H1 (cell line): ENCODE measurements around the gene MCUR1. TPM values are rescaled to one million over a fixed set of nuclear protein-coding genes. Genes with fewer than 3 reads are reported as not detected.

Experiments
- CTCF ChIA-PET: fragments of 300-600 bp; sonication (Branson Sonifier 250); formaldehyde crosslinking; loops from one replicate; lab custom pipeline; 2021; ENCODE audit not compliant: partially characterized antibody; lab: Charles Lee
- POLR2A ChIA-PET: fragments of 300-600 bp; sonication (Branson Sonifier 250); formaldehyde crosslinking; loops from one replicate; lab custom pipeline; 2021; ENCODE audit warnings: inconsistent platforms; ENCODE audit not compliant: partially characterized antibody; lab: Charles Lee
- DNase-seq, 2 experiments: peaks; one replicate each; pipeline versions ENCODE4 v3.0.0 to v3.0.0-alpha.2; 2010 to 2022; ENCODE audit warnings: low spot score in 2 of 2, low read depth in 1 of 2, mixed read lengths in 1 of 2
- FAIRE-seq: peaks from 2 replicates; lab custom pipeline; 2011; peaks lifted over from hg19 to GRCh38; lab: Jason Lieb, UNC
- H2AFZ ChIP-seq: 2 replicates; pipeline ENCODE4 v1.8.1; 2012; ENCODE audit warnings: low read length, inconsistent platforms
- H2AK5ac ChIP-seq: 2 replicates; pipeline ENCODE4 v1.6.1; 2013; ENCODE audit warnings: low read depth, low read length
- H2BK120ac ChIP-seq: replicated peaks from 2 replicates; pipeline ENCODE3; 2013; ENCODE audit warnings: low read depth, low read length, inconsistent platforms
- H2BK12ac ChIP-seq: 2 replicates; pipeline ENCODE4 v1.6.1; 2013; ENCODE audit warnings: low read depth, low read length
- H2BK15ac ChIP-seq: 2 replicates; pipeline ENCODE4 v1.6.1; 2013; ENCODE audit warnings: low read length
- H2BK20ac ChIP-seq: 2 replicates; pipeline ENCODE4 v1.6.1; 2013; ENCODE audit warnings: low read length
- H2BK5ac ChIP-seq: 2 replicates; pipeline ENCODE4 v1.6.1; 2013; ENCODE audit warnings: low read depth, low read length
- H3K14ac ChIP-seq: 2 replicates; pipeline ENCODE4 v1.6.1; 2013; ENCODE audit warnings: inconsistent platforms; ENCODE audit not compliant: insufficient read length
- H3K18ac ChIP-seq: 2 replicates; pipeline ENCODE4 v1.6.1; 2013; ENCODE audit warnings: low read length; ENCODE audit errors: extremely low read depth
- H3K23ac ChIP-seq: 2 replicates; pipeline ENCODE4 v1.6.1; 2013; ENCODE audit warnings: inconsistent platforms; ENCODE audit not compliant: insufficient read length
- H3K23me2 ChIP-seq: 2 replicates; pipeline ENCODE4 v1.6.1; 2013; ENCODE audit warnings: low read depth, low read length
- H3K27ac ChIP-seq: 2 replicates; pipeline ENCODE4 v1.6.1; 2011; ENCODE audit warnings: low read depth, low read length, inconsistent platforms
- H3K27me3 ChIP-seq, 4 experiments: replicated peaks in 1 of 4; 1 replicate in 1 of 4; 2 replicates in 3 of 4; pipeline versions ENCODE4 v1.6.1 to v1.8.1; 2011 to 2013; ENCODE audit warnings: low read length in 3 of 4, mild to moderate bottlenecking in 3 of 4, inconsistent platforms in 2 of 4, mixed read lengths in 2 of 4, moderate library complexity in 1 of 4; ENCODE audit not compliant: control insufficient read depth in 3 of 4, insufficient read depth in 3 of 4; ENCODE audit errors: extremely low read depth in 1 of 4
- H3K36me3 ChIP-seq, 4 experiments: 2 replicates each; pipeline versions ENCODE4 v1.6.1 to v1.8.1; 2011 to 2013; ENCODE audit warnings: mild to moderate bottlenecking in 4 of 4, low read length in 3 of 4, moderate library complexity in 2 of 4, control low read depth in 1 of 4, inconsistent platforms in 1 of 4; ENCODE audit not compliant: insufficient read depth in 4 of 4, control insufficient read depth in 2 of 4
- H3K4ac ChIP-seq: replicated peaks from 2 replicates; pipeline ENCODE3; 2013; ENCODE audit warnings: low read length, low read depth, mixed read lengths, inconsistent platforms; ENCODE audit not compliant: insufficient read length
- H3K4me1 ChIP-seq, 4 experiments: replicated peaks in 1 of 4; 1 replicate in 1 of 4; 2 replicates in 3 of 4; pipeline versions ENCODE4 v1.6.1 to v1.8.1; 2011 to 2013; ENCODE audit warnings: low read length in 3 of 4, inconsistent platforms in 2 of 4, mixed read lengths in 1 of 4; ENCODE audit not compliant: insufficient read depth in 4 of 4, control insufficient read depth in 3 of 4
- H3K4me2 ChIP-seq, 2 experiments: 2 replicates each; pipeline versions ENCODE4 v1.6.1 to v1.8.1; 2011 to 2013; ENCODE audit warnings: low read depth in 2 of 2, low read length in 2 of 2, control low read depth in 1 of 2, inconsistent platforms in 1 of 2, mild to moderate bottlenecking in 1 of 2; ENCODE audit not compliant: insufficient read depth in 1 of 2
- H3K4me3 ChIP-seq, 4 experiments: fragments of 200-600, 300-600 bp in 1 of 4; sonication (generic), shearing (Covaris generic), sonication (Bioruptor Twin) in 1 of 4; 2 replicates each; pipeline versions ENCODE4 v1.5.1 to v1.8.1; 2011 to 2016; ENCODE audit warnings: low read length in 4 of 4, low read depth in 3 of 4, control low read depth in 2 of 4, inconsistent platforms in 2 of 4, mild to moderate bottlenecking in 2 of 4, mixed read lengths in 1 of 4, moderate library complexity in 1 of 4; ENCODE audit not compliant: insufficient read depth in 2 of 4; ENCODE audit errors: extremely low read depth in 1 of 4
- H3K56ac ChIP-seq: replicated peaks from 2 replicates; pipeline ENCODE3; 2013; ENCODE audit warnings: low read depth, mild to moderate bottlenecking, mixed read lengths, low read length, inconsistent platforms; ENCODE audit not compliant: insufficient read length
- H3K79me1 ChIP-seq: 2 replicates; pipeline ENCODE4 v1.6.1; 2013; ENCODE audit warnings: low read depth, low read length, control low read depth
- H3K79me2 ChIP-seq, 2 experiments: 2 replicates each; pipeline versions ENCODE4 v1.6.1 to v1.8.1; 2012 to 2013; ENCODE audit warnings: low read length in 2 of 2, mild to moderate bottlenecking in 2 of 2, inconsistent platforms in 1 of 2; ENCODE audit not compliant: insufficient read depth in 2 of 2, control insufficient read depth in 1 of 2
- H3K9ac ChIP-seq, 4 experiments: replicated peaks in 1 of 4; 1 replicate in 1 of 4; 2 replicates in 3 of 4; pipeline versions ENCODE4 v1.6.1 to v1.8.1; 2011 to 2013; ENCODE audit warnings: low read depth in 3 of 4, low read length in 3 of 4, control low read depth in 2 of 4, mild to moderate bottlenecking in 2 of 4, moderate library complexity in 2 of 4, inconsistent platforms in 1 of 4; ENCODE audit errors: extremely low read depth in 1 of 4
- H3K9me3 ChIP-seq, 2 experiments: 2 replicates each; pipeline versions ENCODE4 v1.6.1 to v1.8.1; 2012 to 2013; ENCODE audit warnings: mild to moderate bottlenecking in 2 of 2, moderate library complexity in 2 of 2, control low read depth in 1 of 2, inconsistent platforms in 1 of 2, low read depth in 1 of 2, low read length in 1 of 2, mixed read lengths in 1 of 2; ENCODE audit not compliant: insufficient read depth in 2 of 2
- H4K20me1 ChIP-seq, 2 experiments: replicated peaks in 1 of 2; 2 replicates each; pipeline versions ENCODE3 to v1.8.1; 2011 to 2013; ENCODE audit warnings: inconsistent platforms in 2 of 2, low read length in 2 of 2, mild to moderate bottlenecking in 1 of 2; ENCODE audit not compliant: insufficient read depth in 2 of 2, control insufficient read depth in 1 of 2
- H4K5ac ChIP-seq: 2 replicates; pipeline ENCODE4 v1.6.1; 2013; ENCODE audit warnings: low read length, low read depth, mixed read lengths, inconsistent platforms; ENCODE audit not compliant: insufficient read length
- H4K8ac ChIP-seq: 2 replicates; pipeline ENCODE4 v1.8.0; 2013; ENCODE audit warnings: mild to moderate bottlenecking, moderate library complexity, low read length, inconsistent platforms; ENCODE audit not compliant: insufficient read depth; ENCODE audit errors: extremely low read depth
- H4K91ac ChIP-seq: replicated peaks from 2 replicates; pipeline ENCODE3; 2013; ENCODE audit warnings: low read length, mixed read lengths, inconsistent platforms; ENCODE audit not compliant: insufficient read length
- CBX5 ChIP-seq: fragments of 300-800, 300-1000 bp; sonication (generic); IDR thresholded peaks from 2 replicates; pipeline ENCODE4 v1.7.1; 2016; ENCODE audit warnings: antibody characterized with exemption, low read length, low read depth
- CTBP2 ChIP-seq: IDR thresholded peaks from 2 replicates; pipeline ENCODE4 v1.7.0; 2011; ENCODE audit warnings: borderline replicate concordance, mild to moderate bottlenecking, moderate library complexity, mixed read lengths, low read length; ENCODE audit not compliant: insufficient read depth, insufficient read length
- NANOG ChIP-seq: IDR thresholded peaks from 2 replicates; pipeline ENCODE4 v1.6.1; 2011; ENCODE audit warnings: low read length, low read depth, mild to moderate bottlenecking, inconsistent platforms; ENCODE audit not compliant: insufficient read depth, poor library complexity, severe bottlenecking
- NRF1 ChIP-seq: IDR thresholded peaks from 2 replicates; pipeline ENCODE4 v1.6.1; 2011; ENCODE audit warnings: mild to moderate bottlenecking, low read depth, low read length, improper control_type of control experiment
- POLR2AphosphoS5 ChIP-seq: IDR thresholded peaks from 2 replicates; pipeline ENCODE4 v1.6.1; 2011; ENCODE audit warnings: low read depth, low read length
- POU5F1 ChIP-seq: IDR thresholded peaks from 2 replicates; pipeline ENCODE4 v1.6.1; 2011; ENCODE audit warnings: low read depth, mild to moderate bottlenecking, low read length, moderate library complexity
- RAD21 ChIP-seq, 2 experiments: IDR thresholded peaks in 1 of 2; conservative IDR thresholded peaks in 1 of 2; 2 replicates each; pipeline ENCODE4 v1.6.1; 2011; ENCODE audit warnings: low read depth in 2 of 2, low read length in 2 of 2, improper control_type of control experiment in 1 of 2, inconsistent platforms in 1 of 2, mild to moderate bottlenecking in 1 of 2, moderate library complexity in 1 of 2
- RBBP5 ChIP-seq: IDR thresholded peaks from 2 replicates; pipeline ENCODE4 v1.7.1; 2012; ENCODE audit warnings: low read depth, mild to moderate bottlenecking, inconsistent platforms, low read length, moderate library complexity, borderline replicate concordance
- SRF ChIP-seq: IDR thresholded peaks from 2 replicates; pipeline ENCODE4 v1.6.1; 2011; ENCODE audit warnings: mild to moderate bottlenecking, low read depth, low read length, moderate library complexity
- TCF12 ChIP-seq: IDR thresholded peaks from 2 replicates; pipeline ENCODE4 v1.6.1; 2011; ENCODE audit warnings: low read depth, mild to moderate bottlenecking, low read length
- WGBS, 2 experiments: shearing (Covaris generic) in 1 of 2; methylation state at CpG; one replicate each; pipeline versions ENCODE4 v1.1.6 to v1.1.7; 2013 to 2015; ENCODE audit warnings: low lambda C conversion rate in 2 of 2, mixed read lengths in 2 of 2, inconsistent platforms in 1 of 2, low coverage in 1 of 2, missing lambda C conversion rate in 1 of 2; ENCODE audit not compliant: insufficient replicate concordance in 2 of 2, insufficient coverage in 1 of 2, insufficient read length in 1 of 2; ENCODE audit errors: extremely low coverage in 1 of 2, missing lambda C conversion rate in 1 of 2; 5-methylcytosine and 5-hydroxymethylcytosine counted together
- polyA plus RNA-seq, 7 experiments: library from polyadenylated mRNA; depleted of rRNA in 3 of 7; stranded (reverse) in 5 of 7; unstranded in 2 of 7; fragments of >200 nt in 5 of 7; fragments of 200-250 nt in 2 of 7; gene quantifications; 1 replicate in 5 of 7; 2 replicates in 1 of 7; 4 replicates in 1 of 7; pipeline versions ENCODE4 v1.2.1 to v1.2.3, GENCODE V29; 2011 to 2013; ENCODE audit warnings: missing spikeins in 2 of 7, mixed read lengths in 2 of 7
- total RNA-seq: library from RNA; stranded (reverse); fragmentation: NEBNext Ultra II Directional; extraction: Animal tissue kit (Norgen Biotek cat#: 25700); gene quantifications from 2 replicates; pipeline ENCODE4 v1.2.1, GENCODE V29; 2021
- TF ChIP-seq, protein P1 (sequence below), 3 experiments: IDR thresholded peaks; 1 replicate in 2 of 3; 2 replicates in 1 of 3; pipeline versions ENCODE4 v1.5.1 to v1.6.1; 2011; ENCODE audit warnings: low read length in 3 of 3, mild to moderate bottlenecking in 3 of 3, inconsistent platforms in 2 of 3, low read depth in 1 of 3, moderate library complexity in 1 of 3; ENCODE audit not compliant: insufficient read depth in 1 of 3; ENCODE audit errors: control extremely low read depth in 1 of 3

MCUR1 gene
- total and polyA plus RNA-seq, 2 of the 8 experiments (the other 6 are each of a cell fraction or from before 2014, with no cell fraction given), result 9.6 to 37.3 TPM

DNA sequence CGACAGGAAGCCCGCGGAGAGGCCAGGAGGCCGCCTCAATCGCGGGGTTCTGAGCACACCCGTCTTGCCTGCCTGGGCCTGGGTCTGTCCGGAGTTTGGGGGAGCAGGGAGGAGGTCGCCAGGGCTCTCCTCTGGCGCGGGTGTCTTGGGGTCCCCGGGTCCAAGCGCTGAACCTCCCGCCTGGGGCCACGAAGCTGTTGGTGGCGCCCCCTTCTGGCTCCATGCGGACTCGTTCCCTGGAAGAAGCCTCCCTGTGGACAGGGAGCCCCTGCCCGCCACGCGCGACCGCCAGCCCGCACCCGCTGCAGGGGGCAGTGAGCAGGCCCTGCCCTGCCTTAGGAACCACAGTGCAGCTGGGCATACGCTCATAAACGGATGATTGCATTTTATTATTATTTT lies 44.7 kb downstream of the MCUR1 start:
- Histone ChIP-seq H3K79me1 (no peaks in the 10 kb centered on the region), H3K4me2 (no peak overlapping the region), H4K91ac (no peak overlapping the region), H3K4ac (no peak overlapping the region), H3K79me2 (no peaks in the 10 kb centered on the region), H2AK5ac (no peak overlapping the region), H2BK5ac (no peak overlapping the region), H3K27ac (no peak overlapping the region), H3K18ac (no peak overlapping the region), H3K4me1 (peaks cover 0 to 4% (median 0%) of the 10 kb centered on the region in 4 experiments; a peak in 1 of 7 replicates), H4K20me1 (no peaks in the 10 kb centered on the region), H3K23me2 (no peaks in the 10 kb centered on the region), H2BK20ac (no peak overlapping the region), H2AFZ (no peak overlapping the region), H3K27me3 (no peaks in the 10 kb centered on the region), H3K56ac (no peak overlapping the region), H4K5ac (no peak overlapping the region), H3K23ac (no peak overlapping the region), H3K9ac (no peak overlapping the region), H3K4me3 (no peak overlapping the region), H4K8ac (no peak overlapping the region), H3K36me3 (no peaks in the 10 kb centered on the region), H2BK15ac (no peak overlapping the region), H3K14ac (no peak overlapping the region), H2BK12ac (no peak overlapping the region), H2BK120ac (no peak overlapping the region), H3K9me3 (peaks cover 0 to 6% of the 10 kb centered on the region in 2 experiments; a peak in 1 of 4 replicates)
- DNase-seq (peak; percentile 21 to 77), FAIRE-seq (no peak)
- ChIA-PET POLR2A (interaction anchor here (0.6 to 1.3 kb wide), 3 partner anchors 28 to 57 kb away, joined by 3 to 5 read pairs (median 4); partner anchors contain the start of gene MCUR1), CTCF (interaction anchor here (0.7 to 2.0 kb wide), 9 partner anchors 9 to 145 kb away, joined by 3 to 7 read pairs (median 4); no protein-coding TSS in a partner anchor)
- WGBS, 2 experiments, result 92% methylated on average over 20 of the region's 27 CpGs; no CpG with 5 or more reads in 1 of the 2 experiments
- TF ChIP-seq CTBP2, result no peak
- TF ChIP-seq NANOG, result no peak
- TF ChIP-seq RAD21 (IDR thresholded peaks at IDR 0.05 in 1 of 2, conservative IDR thresholded peaks at IDR 0.05 in 1 of 2; ENCODE audit: low read depth in 2 of 2, low read length in 2 of 2), result peak; percentile 34 to 53; a peak in 3 of 4 replicates
- no peak for TF ChIP-seq POU5F1
- TF ChIP-seq TCF12, result no peak
- TF ChIP-seq SRF, result no peak
- TF ChIP-seq POLR2AphosphoS5, result no peak
- no peak for TF ChIP-seq CBX5
- TF ChIP-seq, protein P1, sequence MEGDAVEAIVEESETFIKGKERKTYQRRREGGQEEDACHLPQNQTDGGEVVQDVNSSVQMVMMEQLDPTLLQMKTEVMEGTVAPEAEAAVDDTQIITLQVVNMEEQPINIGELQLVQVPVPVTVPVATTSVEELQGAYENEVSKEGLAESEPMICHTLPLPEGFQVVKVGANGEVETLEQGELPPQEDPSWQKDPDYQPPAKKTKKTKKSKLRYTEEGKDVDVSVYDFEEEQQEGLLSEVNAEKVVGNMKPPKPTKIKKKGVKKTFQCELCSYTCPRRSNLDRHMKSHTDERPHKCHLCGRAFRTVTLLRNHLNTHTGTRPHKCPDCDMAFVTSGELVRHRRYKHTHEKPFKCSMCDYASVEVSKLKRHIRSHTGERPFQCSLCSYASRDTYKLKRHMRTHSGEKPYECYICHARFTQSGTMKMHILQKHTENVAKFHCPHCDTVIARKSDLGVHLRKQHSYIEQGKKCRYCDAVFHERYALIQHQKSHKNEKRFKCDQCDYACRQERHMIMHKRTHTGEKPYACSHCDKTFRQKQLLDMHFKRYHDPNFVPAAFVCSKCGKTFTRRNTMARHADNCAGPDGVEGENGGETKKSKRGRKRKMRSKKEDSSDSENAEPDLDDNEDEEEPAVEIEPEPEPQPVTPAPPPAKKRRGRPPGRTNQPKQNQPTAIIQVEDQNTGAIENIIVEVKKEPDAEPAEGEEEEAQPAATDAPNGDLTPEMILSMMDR (IDR thresholded peaks at IDR 0.05; ENCODE audit: control extremely low read depth in 1 of 3, insufficient read depth in 1 of 3, low read depth in 1 of 3, low read length in 3 of 3), result peak; percentile 55 to 62 (median 61)
- TF ChIP-seq NRF1, result no peak
- no peak for TF ChIP-seq RBBP5
